ENCODE results near the gene BATF.

DNA sequence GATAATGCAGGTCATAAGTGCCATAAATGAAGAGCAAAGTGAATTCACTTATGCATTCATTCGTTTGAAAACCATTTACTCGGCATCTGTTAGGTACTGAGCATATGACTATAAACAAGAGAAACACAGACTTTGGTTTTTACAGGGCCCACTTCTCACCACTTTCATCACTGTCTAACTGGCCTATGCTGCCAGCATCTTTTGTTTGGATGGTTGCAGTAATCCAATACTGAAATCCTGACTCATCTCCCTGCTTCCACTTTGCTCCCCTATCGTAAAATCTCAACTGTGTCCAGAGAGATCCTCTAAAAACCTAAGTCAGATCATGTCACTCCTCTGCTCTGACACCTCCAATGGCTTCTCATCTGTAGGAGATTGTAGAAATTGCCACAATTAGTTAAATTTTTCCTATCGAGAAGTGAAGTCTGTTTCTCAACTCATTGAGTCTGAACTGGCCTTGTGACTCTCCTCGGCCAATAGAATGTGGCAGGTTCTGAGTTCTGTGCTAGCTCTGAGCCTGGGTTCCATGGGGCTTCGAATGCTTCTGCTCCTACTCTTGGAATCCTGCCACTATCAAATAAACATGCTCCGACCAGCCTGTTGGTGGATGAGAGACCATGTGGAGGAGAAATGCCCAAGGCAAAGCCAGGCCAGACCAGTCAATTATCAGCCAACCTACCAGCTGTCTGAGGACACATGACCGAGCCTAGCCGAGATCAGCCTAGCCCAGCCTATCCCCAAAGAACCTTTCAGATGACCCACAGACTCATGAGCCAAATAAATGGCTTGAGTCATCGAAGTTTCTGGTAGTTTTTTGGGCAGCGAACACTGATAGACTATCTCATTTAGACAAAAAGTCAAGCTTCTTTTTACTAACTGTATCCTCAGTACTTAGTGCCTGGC, 2.2 kb upstream of the BATF start:
- TF ChIP-seq POLR2A (IDR thresholded peaks at IDR 0.05; ENCODE audit: low read length): no peak
- TF ChIP-seq GATA1 (IDR thresholded peaks at IDR 0.05; ENCODE audit: low read depth, low read length): no peak

Measured in erythroblast (primary cell).